MM.1S (cell line): ENCODE measurements around the gene SIRT6.

ENCODE experiments used
- EZH2phosphoT487 ChIP-seq: fragments of 300-600 bp; sonication (generic); IDR thresholded peaks from 2 replicates; pipeline ENCODE4 v1.6.1; 2018; ENCODE audit warnings: antibody characterized with exemption, low read length
- TF ChIP-seq, protein P1 (sequence below): fragments of 300-600 bp; sonication (generic); IDR thresholded peaks from 2 replicates; pipeline ENCODE4 v1.5.1; 2016; ENCODE audit warnings: antibody characterized with exemption, low read length, mixed read lengths

DNA sequence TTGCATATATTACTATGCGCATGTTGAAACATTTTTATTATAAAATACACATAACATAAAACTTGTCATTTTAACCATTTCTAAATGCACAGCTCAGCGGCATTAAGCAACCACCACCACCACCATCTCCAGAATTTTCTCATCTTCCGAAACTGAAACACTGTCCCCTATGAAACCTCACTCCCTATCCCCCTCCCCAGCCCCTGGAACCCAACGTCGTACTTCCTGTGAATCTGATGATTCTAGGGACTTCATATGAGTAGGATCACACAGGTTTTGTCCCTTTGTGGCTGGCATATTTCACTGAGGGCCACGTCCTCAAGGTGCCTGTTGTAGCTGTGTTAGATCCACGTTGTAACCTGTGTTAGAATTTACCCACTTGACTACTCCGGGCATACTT is 57.7 kb downstream of the SIRT6 start:
- TF ChIP-seq EZH2phosphoT487, result no peak
- TF ChIP-seq, protein P1, sequence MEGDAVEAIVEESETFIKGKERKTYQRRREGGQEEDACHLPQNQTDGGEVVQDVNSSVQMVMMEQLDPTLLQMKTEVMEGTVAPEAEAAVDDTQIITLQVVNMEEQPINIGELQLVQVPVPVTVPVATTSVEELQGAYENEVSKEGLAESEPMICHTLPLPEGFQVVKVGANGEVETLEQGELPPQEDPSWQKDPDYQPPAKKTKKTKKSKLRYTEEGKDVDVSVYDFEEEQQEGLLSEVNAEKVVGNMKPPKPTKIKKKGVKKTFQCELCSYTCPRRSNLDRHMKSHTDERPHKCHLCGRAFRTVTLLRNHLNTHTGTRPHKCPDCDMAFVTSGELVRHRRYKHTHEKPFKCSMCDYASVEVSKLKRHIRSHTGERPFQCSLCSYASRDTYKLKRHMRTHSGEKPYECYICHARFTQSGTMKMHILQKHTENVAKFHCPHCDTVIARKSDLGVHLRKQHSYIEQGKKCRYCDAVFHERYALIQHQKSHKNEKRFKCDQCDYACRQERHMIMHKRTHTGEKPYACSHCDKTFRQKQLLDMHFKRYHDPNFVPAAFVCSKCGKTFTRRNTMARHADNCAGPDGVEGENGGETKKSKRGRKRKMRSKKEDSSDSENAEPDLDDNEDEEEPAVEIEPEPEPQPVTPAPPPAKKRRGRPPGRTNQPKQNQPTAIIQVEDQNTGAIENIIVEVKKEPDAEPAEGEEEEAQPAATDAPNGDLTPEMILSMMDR, result no peak
